Measurements from ENCODE around the gene PTPN4. TPM values are rescaled to one million over a fixed set of nuclear protein-coding genes. Genes with fewer than 3 reads are reported as not detected.

The PTPN4 gene, protein sequence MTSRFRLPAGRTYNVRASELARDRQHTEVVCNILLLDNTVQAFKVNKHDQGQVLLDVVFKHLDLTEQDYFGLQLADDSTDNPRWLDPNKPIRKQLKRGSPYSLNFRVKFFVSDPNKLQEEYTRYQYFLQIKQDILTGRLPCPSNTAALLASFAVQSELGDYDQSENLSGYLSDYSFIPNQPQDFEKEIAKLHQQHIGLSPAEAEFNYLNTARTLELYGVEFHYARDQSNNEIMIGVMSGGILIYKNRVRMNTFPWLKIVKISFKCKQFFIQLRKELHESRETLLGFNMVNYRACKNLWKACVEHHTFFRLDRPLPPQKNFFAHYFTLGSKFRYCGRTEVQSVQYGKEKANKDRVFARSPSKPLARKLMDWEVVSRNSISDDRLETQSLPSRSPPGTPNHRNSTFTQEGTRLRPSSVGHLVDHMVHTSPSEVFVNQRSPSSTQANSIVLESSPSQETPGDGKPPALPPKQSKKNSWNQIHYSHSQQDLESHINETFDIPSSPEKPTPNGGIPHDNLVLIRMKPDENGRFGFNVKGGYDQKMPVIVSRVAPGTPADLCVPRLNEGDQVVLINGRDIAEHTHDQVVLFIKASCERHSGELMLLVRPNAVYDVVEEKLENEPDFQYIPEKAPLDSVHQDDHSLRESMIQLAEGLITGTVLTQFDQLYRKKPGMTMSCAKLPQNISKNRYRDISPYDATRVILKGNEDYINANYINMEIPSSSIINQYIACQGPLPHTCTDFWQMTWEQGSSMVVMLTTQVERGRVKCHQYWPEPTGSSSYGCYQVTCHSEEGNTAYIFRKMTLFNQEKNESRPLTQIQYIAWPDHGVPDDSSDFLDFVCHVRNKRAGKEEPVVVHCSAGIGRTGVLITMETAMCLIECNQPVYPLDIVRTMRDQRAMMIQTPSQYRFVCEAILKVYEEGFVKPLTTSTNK
- total RNA-seq (2014; rRNA removed; shearing (Covaris generic)) = 24.3 and 29.7 TPM in 2 replicates
- 19.8 and 21.5 TPM in 2 replicates for polyA plus RNA-seq (2016; fragmentation: Nextera tagmentation; extraction: Ambion mirVana)

DNA sequence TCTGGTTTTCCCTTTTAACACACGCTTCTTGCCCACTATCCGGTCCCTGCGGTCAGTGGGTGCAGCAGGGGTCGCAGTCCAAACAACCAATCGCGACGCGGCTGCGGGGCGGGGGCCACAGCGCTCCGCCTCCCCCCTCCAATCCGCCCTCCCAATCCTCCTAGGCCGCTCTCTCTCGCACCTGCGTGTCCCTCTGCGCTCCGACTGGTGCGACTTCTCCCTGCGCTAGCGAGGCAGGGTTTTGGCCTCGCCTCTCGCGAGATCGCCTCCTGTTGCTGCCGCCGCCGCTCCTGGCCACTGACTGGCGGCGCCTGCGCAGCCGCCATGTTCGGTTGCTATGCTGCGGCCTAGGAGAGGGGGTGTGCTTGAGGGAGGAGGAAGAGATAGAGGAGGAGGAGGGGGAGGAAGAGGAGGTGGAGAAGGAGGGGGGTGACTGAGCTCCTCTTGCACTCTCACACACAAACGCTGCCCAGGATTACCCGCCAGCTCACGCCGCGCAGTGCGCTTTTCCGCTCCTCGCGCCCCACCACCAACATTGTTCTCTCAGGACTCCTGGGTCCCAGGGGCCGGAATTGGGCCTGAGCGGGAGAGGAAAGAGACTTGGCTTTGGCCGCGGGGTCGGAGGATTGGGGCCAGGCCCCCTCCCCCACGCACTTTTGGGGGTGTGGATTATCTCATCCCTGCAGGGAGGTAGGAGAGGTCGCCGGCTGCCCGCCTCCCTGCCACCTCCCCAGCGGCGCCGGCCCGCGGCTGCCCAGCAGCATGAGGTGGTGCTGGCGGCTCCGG, at the start of gene PTPN4:
TSS of gene PTPN4 (plus strand) at position 472 of the 786 bp plus-strand sequence. CDS start 49,932 bp downstream, outside the sequence.
- peak within 1 kb of the TSS; percentile 95 for H3K4me2 ChIP-seq (ENCODE audit: unreplicated experiment)
- no peaks in the 10 kb centered on the region for H3K27me3 ChIP-seq (replicated peaks; ENCODE audit: insufficient read depth)
- peak; percentile 99 for DNase-seq
- H2AFZ ChIP-seq = peak within 1 kb of the TSS; percentile 96
- 1% methylated on average over 53 to 59 of the region's 59 CpGs for WGBS, 2 experiments (ENCODE audit: low coverage in 1 of 2, low lambda C conversion rate in 2 of 2, missing lambda C conversion rate in 2 of 2)
- in situ Hi-C loops (cut with MboI) = no loop called here
- peaks cover 29% of the 10 kb centered on the region for H3K4me1 ChIP-seq (ENCODE audit: insufficient read depth)
- peak within 1 kb of the TSS; percentile 74 for H3K27ac ChIP-seq
- peaks cover 32% of the 10 kb centered on the region for H3F3A ChIP-seq (ENCODE audit: insufficient read depth)
- no peaks in the 10 kb centered on the region for H3K9me2 ChIP-seq (ENCODE audit: insufficient read depth)
- H3K4me3 ChIP-seq = peak within 1 kb of the TSS; percentile 96
- H3K9ac ChIP-seq = peak within 1 kb of the TSS; percentile 89
- H3K79me2 ChIP-seq (ENCODE audit: insufficient read depth) = peaks cover 41% of the 10 kb centered on the region
- no peak for TF ChIP-seq EZH2phosphoT487 (IDR thresholded peaks at IDR 0.05; ENCODE audit: insufficient read depth, low read depth)
- TF ChIP-seq EZH2 (IDR thresholded peaks at IDR 0.05; ENCODE audit: insufficient read depth, poor library complexity, severe bottlenecking) = no peak
- no peaks in the 10 kb centered on the region for H3K9me3 ChIP-seq (ENCODE audit: low read depth)
- no peaks in the 10 kb centered on the region for H3K36me3 ChIP-seq (ENCODE audit: low read depth)
- no peaks in the 10 kb centered on the region for H4K20me1 ChIP-seq (ENCODE audit: insufficient read depth)

DNA sequence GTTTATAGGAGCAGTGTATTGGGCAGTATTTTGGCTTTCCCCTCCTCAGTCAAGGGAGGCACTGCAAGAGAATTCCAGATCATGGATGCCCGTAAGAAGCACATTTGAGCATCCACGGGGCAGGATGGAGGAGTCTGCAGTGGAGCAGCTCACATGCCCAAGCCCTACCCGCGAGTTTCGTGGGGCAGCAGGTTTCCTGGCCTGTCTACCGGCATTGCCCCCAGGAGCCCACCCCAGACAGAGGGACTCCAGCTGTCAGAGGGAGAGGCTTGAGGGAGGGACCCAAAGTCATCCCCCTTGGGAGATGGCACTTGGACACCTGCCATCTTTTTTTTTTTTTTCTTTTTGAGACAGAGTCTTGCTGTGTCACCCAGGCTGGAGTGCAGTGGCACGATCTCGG, 49.4 kb upstream of the PTPN4 start:
- Histone ChIP-seq H3K9me3 (ENCODE audit: low read depth) (no peaks in the 10 kb centered on the region), H4K20me1 (ENCODE audit: insufficient read depth) (no peaks in the 10 kb centered on the region), H2AFZ (no peak overlapping the region), H3K4me3 (no peak overlapping the region), H3F3A (ENCODE audit: insufficient read depth) (no peaks in the 10 kb centered on the region), H3K4me1 (ENCODE audit: insufficient read depth) (no peaks in the 10 kb centered on the region), H3K36me3 (ENCODE audit: low read depth) (no peaks in the 10 kb centered on the region), H3K4me2 (ENCODE audit: unreplicated experiment) (no peak overlapping the region), H3K9me2 (ENCODE audit: insufficient read depth) (no peaks in the 10 kb centered on the region), H3K9ac (no peak overlapping the region), H3K27ac (no peak overlapping the region), H3K27me3 (replicated peaks; ENCODE audit: insufficient read depth) (no peaks in the 10 kb centered on the region; the same call in 1 of the 2 replicates), H3K79me2 (ENCODE audit: insufficient read depth) (no peaks in the 10 kb centered on the region)
- WGBS, 2 experiments (ENCODE audit: low coverage in 1 of 2, low lambda C conversion rate in 2 of 2, missing lambda C conversion rate in 2 of 2) = 68% methylated on average over 8 of the region's 8 CpGs
- TF ChIP-seq EZH2 (IDR thresholded peaks at IDR 0.05; ENCODE audit: insufficient read depth, poor library complexity, severe bottlenecking) = no peak
- TF ChIP-seq EZH2phosphoT487 (IDR thresholded peaks at IDR 0.05; ENCODE audit: insufficient read depth, low read depth) = no peak
- in situ Hi-C loops (cut with MboI) = no loop called here
- no peak for DNase-seq

DNA sequence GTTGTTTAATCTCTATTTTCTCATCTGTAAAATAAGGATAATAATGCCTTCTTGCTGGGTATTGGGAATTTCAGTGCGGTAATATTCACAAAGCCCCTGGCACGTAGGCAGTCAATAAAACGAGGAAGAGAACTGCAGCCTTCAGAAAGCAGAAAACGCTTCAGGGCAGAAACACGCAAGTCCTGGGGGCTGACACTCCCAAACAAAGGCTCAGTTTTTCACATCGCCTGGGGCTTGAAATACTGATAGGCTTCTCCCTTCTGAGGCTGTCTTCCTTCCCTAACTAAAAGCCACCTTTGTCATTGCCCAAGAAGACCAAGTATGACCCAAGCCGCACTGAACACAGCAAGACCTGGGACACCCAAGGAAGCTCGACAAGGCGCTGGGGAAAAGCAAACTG, 48.4 kb upstream of the PTPN4 start:
- no peak for DNase-seq
- Histone ChIP-seq H3K9me3 (ENCODE audit: low read depth) (no peaks in the 10 kb centered on the region), H3K27ac (no peak overlapping the region), H3K4me2 (ENCODE audit: unreplicated experiment) (no peak overlapping the region), H3K4me1 (ENCODE audit: insufficient read depth) (no peaks in the 10 kb centered on the region), H3F3A (ENCODE audit: insufficient read depth) (no peaks in the 10 kb centered on the region), H2AFZ (no peak overlapping the region), H3K27me3 (replicated peaks; ENCODE audit: insufficient read depth) (no peaks in the 10 kb centered on the region; the same call in 1 of the 2 replicates), H3K79me2 (ENCODE audit: insufficient read depth) (no peaks in the 10 kb centered on the region), H3K9me2 (ENCODE audit: insufficient read depth) (no peaks in the 10 kb centered on the region), H3K9ac (no peak overlapping the region), H4K20me1 (ENCODE audit: insufficient read depth) (no peaks in the 10 kb centered on the region), H3K4me3 (no peak overlapping the region), H3K36me3 (ENCODE audit: low read depth) (no peaks in the 10 kb centered on the region)
- TF ChIP-seq EZH2 (IDR thresholded peaks at IDR 0.05; ENCODE audit: insufficient read depth, poor library complexity, severe bottlenecking) (no peak), EZH2phosphoT487 (IDR thresholded peaks at IDR 0.05; ENCODE audit: insufficient read depth, low read depth) (no peak)
- 86 to 88% methylated on average over 9 of the region's 9 CpGs for WGBS, 2 experiments (ENCODE audit: low coverage in 1 of 2, low lambda C conversion rate in 2 of 2, missing lambda C conversion rate in 2 of 2)
- in situ Hi-C loops (cut with MboI) = no loop called here

DNA sequence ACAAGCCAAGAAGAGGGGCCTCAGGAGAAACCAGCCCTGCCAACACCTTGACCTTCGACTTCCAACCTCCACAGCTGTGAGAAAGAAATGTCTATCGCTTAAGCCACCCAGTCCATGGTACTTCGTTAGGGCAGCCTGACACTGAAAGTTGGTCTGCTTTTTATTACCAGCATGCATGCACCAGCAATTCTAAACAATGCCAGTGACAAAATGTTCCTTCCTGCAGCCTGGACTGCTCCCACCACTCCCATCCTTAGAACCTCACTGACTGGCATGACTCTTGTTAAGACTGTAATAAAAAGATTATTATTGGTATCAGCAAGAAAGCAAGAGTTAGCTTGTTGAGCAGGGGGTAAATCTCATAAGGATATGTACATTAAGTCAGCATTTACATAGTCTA, 47.2 kb upstream of the PTPN4 start:
- H3K9ac ChIP-seq = no peak overlapping the region
- in situ Hi-C loops (cut with MboI) = no loop called here
- H3K4me1 ChIP-seq (ENCODE audit: insufficient read depth) = no peaks in the 10 kb centered on the region
- H3K27ac ChIP-seq = no peak overlapping the region
- WGBS, 2 experiments (ENCODE audit: low coverage in 1 of 2, low lambda C conversion rate in 2 of 2, missing lambda C conversion rate in 2 of 2) = 46 to 65% methylated on average over 3 of the region's 3 CpGs
- no peaks in the 10 kb centered on the region for H3K36me3 ChIP-seq (ENCODE audit: low read depth)
- no peaks in the 10 kb centered on the region for H3K9me3 ChIP-seq (ENCODE audit: low read depth)
- no peaks in the 10 kb centered on the region for H4K20me1 ChIP-seq (ENCODE audit: insufficient read depth)
- H2AFZ ChIP-seq = no peak overlapping the region
- no peaks in the 10 kb centered on the region; the same call in 1 of the 2 replicates for H3K27me3 ChIP-seq (replicated peaks; ENCODE audit: insufficient read depth)
- H3F3A ChIP-seq (ENCODE audit: insufficient read depth) = no peaks in the 10 kb centered on the region
- H3K4me2 ChIP-seq (ENCODE audit: unreplicated experiment) = no peak overlapping the region
- no peak overlapping the region for H3K4me3 ChIP-seq
- H3K9me2 ChIP-seq (ENCODE audit: insufficient read depth) = no peaks in the 10 kb centered on the region
- H3K79me2 ChIP-seq (ENCODE audit: insufficient read depth) = no peaks in the 10 kb centered on the region
- no peak for DNase-seq
- TF ChIP-seq EZH2 (IDR thresholded peaks at IDR 0.05; ENCODE audit: insufficient read depth, poor library complexity, severe bottlenecking) (no peak), EZH2phosphoT487 (IDR thresholded peaks at IDR 0.05; ENCODE audit: insufficient read depth, low read depth) (no peak)
